Heart right ventricle (tissue), 16 donors: ENCODE measurements around the gene GRAMD2B. TPM values are rescaled to one million over a fixed set of nuclear protein-coding genes. Genes with fewer than 3 reads are reported as not detected.

Source experiments
- ATAC-seq, 8 donors: fragments of 200-7000 bp; cut with Tn5 transposase; one replicate each; pipeline ENCODE4 v1.9.1; 2020; ENCODE audit warnings: mild to moderate bottlenecking in 8 of 8, moderate library complexity in 8 of 8, moderate number of reproducible peaks in 1 of 8
- DNase-seq, 2 donors: peaks; one replicate each; pipeline ENCODE4 v3.0.0-alpha.2; 2020
- H3K27ac ChIP-seq, 10 donors: fragments of 200-600 bp; sonication (generic) in 2 of 10; one replicate each; pipeline versions ENCODE4 v1.5.0 to v1.8.0; 2020 to 2022; ENCODE audit warnings: mild to moderate bottlenecking in 3 of 10
- H3K27me3 ChIP-seq, 7 donors: fragments of 200-600 bp; one replicate each; pipeline ENCODE4 v1.8.0; 2021 to 2022; ENCODE audit warnings: mild to moderate bottlenecking in 2 of 7
- H3K36me3 ChIP-seq, 9 donors: fragments of 200-600 bp; sonication (generic) in 1 of 9; one replicate each; pipeline versions ENCODE4 v1.5.0 to v1.8.0; 2020 to 2022; ENCODE audit warnings: mild to moderate bottlenecking in 2 of 9
- H3K4me1 ChIP-seq, 9 donors: fragments of 200-600 bp; sonication (generic) in 1 of 9; one replicate each; pipeline versions ENCODE4 v1.5.0 to v1.8.0; 2020 to 2022; ENCODE audit warnings: mild to moderate bottlenecking in 4 of 9
- H3K4me3 ChIP-seq, 10 donors: fragments of 200-600 bp; sonication (generic) in 2 of 10; one replicate each; pipeline versions ENCODE4 v1.5.0 to v1.8.0; 2020 to 2022; ENCODE audit warnings: mild to moderate bottlenecking in 7 of 10, moderate library complexity in 2 of 10
- H3K9me3 ChIP-seq, 11 donors: fragments of 200-600 bp in 10 of 11; sonication (generic) in 2 of 11; one replicate each; pipeline versions ENCODE4 v1.5.0 to v1.8.0; 2013 to 2022; ENCODE audit warnings: mild to moderate bottlenecking in 2 of 11, control low read depth in 1 of 11, moderate library complexity in 1 of 11
- CTCF ChIP-seq, 9 donors: fragments of 200-600 bp; sonication (generic) in 2 of 9; IDR thresholded peaks; one replicate each; pipeline versions ENCODE4 v1.5.0 to v1.8.0; 2021 to 2022; ENCODE audit warnings: antibody characterized with exemption in 9 of 9, mild to moderate bottlenecking in 5 of 9, moderate library complexity in 1 of 9
- WGBS, 2 donors: extraction: QIAGEN DNeasy Blood & Tissue Kit; methylation state at CpG; one replicate each; pipeline ENCODE4 v1.1.7; 2013; ENCODE audit warnings: inconsistent platforms in 1 of 2; 5-methylcytosine and 5-hydroxymethylcytosine counted together
- intact Hi-C, 10 donors: fragments of 100-400 bp; cut with DNase I; formaldehyde crosslinking; loops; one replicate each; pipeline versions ENCODE4 v1.11.1 to v1.14.2; 2022
- polyA plus RNA-seq, 2 donors: library from polyadenylated mRNA; stranded (reverse); fragments of 200-250 nt; gene quantifications; one replicate each; pipeline ENCODE4 v1.2.3, GENCODE V29; 2013
- total RNA-seq, 10 donors: library from RNA; stranded (reverse); fragmentation: NEBNext Ultra II Directional in 3 of 10; extraction: Animal tissue kit (Norgen Biotek cat#: 25700) in 3 of 10; gene quantifications; one replicate each; pipeline versions ENCODE4 v1.2.1 to v1.2.4, GENCODE V29; 2021 to 2023
- donor health status: Arrhythmogenic right ventricular cardiomyopathy.
- donor health status: ischemic (EF 13 %, LVEDD 7.1; RV severe dilation, severe dysfunction).
- donor health status: healthy with polysubstance abuse.
- donor health status: DM: no; HTN: yes; CAD: no.
- donor health status: DM: no; HTN: no; CAD: no.
- donor health status: ischemic (EF 25% LVEDD 6.9; RV normal size, moderate dysfunction).
- donor health status: ischemic (EF 25% LVEDD 5.7; RV mildly dilated, moderate dysfunction).
- donor health status: healthy.
- donor health status: DM: yes; HTN: yes; CAD: no.
- donor health status: Ischemic cardiomyopathy.
- donor health status: ischemic (EF 35%, LVEDD 5.7; RV mildly dilated, moderate dysfunction).
- donor health status: nonischemic (EF 11% LVEDD 7.7; RV severe dilation, severe dysfunction).
- donor health status: DM: yes; HTN: yes; CAD: no.
- donor health status: PGD.
- donor health status: ischemic (EF 29% LVEDD 5.4; RV normal size, mild dysfunction).
- donor health status: nonischemic (EF 23%, LVEDD 6.1; RV moderate dilation, normal function).

The GRAMD2B gene
- total and polyA plus RNA-seq, 12 donors = 10.7 to 47.3 (median 33.7) TPM

- Histone ChIP-seq H3K9me3 (no peaks in the 10 kb centered on the region), H3K4me3 (no peak overlapping the region), H3K36me3 (no peaks in the 10 kb centered on the region), H3K27me3 (no peaks in the 10 kb centered on the region), H3K27ac (peak overlapping the region in 6 of 10 donors; percentile 2 to 63 (median 40)), H3K4me1 (peaks cover 0 to 25% (median 16%) of the 10 kb centered on the region in 9 donors)
- DNase-seq (no peak), ATAC-seq (peak; percentile 46 to 85 (median 65))
- intact Hi-C loops = loop anchor here in 5 of 10 donors (5.0 kb wide), 1 partner anchor 34 kb away; no protein-coding TSS in a partner anchor
- 5 to 9% methylated on average over 5 of the region's 5 CpGs for WGBS, 2 donors
- no peak for TF ChIP-seq CTCF (IDR thresholded peaks at IDR 0.05)
Measured at GRCh38 chr5:126503602-126504104, 80.4 kb downstream of the GRAMD2B start.

GRCh38 chr5:126506079-126506478, 82.9 kb downstream of the GRAMD2B start:
- WGBS, 2 donors = 64 to 67% methylated on average over 4 of the region's 4 CpGs
- H3K27me3 ChIP-seq = no peaks in the 10 kb centered on the region
- H3K4me1 ChIP-seq = peaks cover 0 to 45% (median 28%) of the 10 kb centered on the region in 9 donors
- no peaks in the 10 kb centered on the region for H3K9me3 ChIP-seq
- DNase-seq (peak in 1 of 2 donors; percentile 37), ATAC-seq (peak in 7 of 8 donors; percentile 39 to 84 (median 57))
- intact Hi-C loops = loop anchor here in 1 of 10 donors (1.0 kb wide), 1 partner anchor 19 kb away; no protein-coding TSS in a partner anchor
- TF ChIP-seq CTCF (IDR thresholded peaks at IDR 0.05) = no peak
- H3K4me3 ChIP-seq = no peak overlapping the region
- peak overlapping the region; percentile 28 to 85 (median 65) for H3K27ac ChIP-seq
- no peaks in the 10 kb centered on the region for H3K36me3 ChIP-seq

- Histone ChIP-seq H3K36me3 (no peaks in the 10 kb centered on the region), H3K4me1 (peaks cover 0 to 45% (median 25%) of the 10 kb centered on the region in 9 donors), H3K27me3 (no peaks in the 10 kb centered on the region), H3K27ac (peak overlapping the region in 9 of 10 donors; percentile 13 to 83 (median 57)), H3K9me3 (no peaks in the 10 kb centered on the region), H3K4me3 (no peak overlapping the region)
- intact Hi-C loops = no loop called here
- no peak for TF ChIP-seq CTCF (IDR thresholded peaks at IDR 0.05)
- 92 to 94% methylated on average over 13 of the region's 13 CpGs for WGBS, 2 donors
- no peak for DNase-seq
- no peak for ATAC-seq
Measured at GRCh38 chr5:126508251-126508961, 85.2 kb downstream of the GRAMD2B start.

GRCh38 chr5:126508962-126509279, 85.7 kb downstream of the GRAMD2B start:
- ATAC-seq (peak in 5 of 8 donors; percentile 39 to 86 (median 74)), DNase-seq (no peak)
- Histone ChIP-seq H3K36me3 (no peaks in the 10 kb centered on the region), H3K27ac (peak overlapping the region in 9 of 10 donors; percentile 13 to 83 (median 57)), H3K4me1 (peaks cover 0 to 45% (median 19%) of the 10 kb centered on the region in 9 donors), H3K27me3 (no peaks in the 10 kb centered on the region), H3K9me3 (no peaks in the 10 kb centered on the region), H3K4me3 (no peak overlapping the region)
- intact Hi-C loops = no loop called here
- no peak for TF ChIP-seq CTCF (IDR thresholded peaks at IDR 0.05)
